VCaP (cell line): Measurements from ENCODE around the gene LNX1.

ENCODE experiments used
- H3K27ac ChIP-seq: fragments of 450-650 bp; 2 replicates; pipeline ENCODE4 v1.5.1; 2017
- TF ChIP-seq, protein P1 (sequence below): fragments of 450-650 bp; conservative IDR thresholded peaks from 2 replicates; pipeline ENCODE4 v1.5.1; 2017; ENCODE audit warnings: mild to moderate bottlenecking, moderate library complexity

LNX1 gene

DNA sequence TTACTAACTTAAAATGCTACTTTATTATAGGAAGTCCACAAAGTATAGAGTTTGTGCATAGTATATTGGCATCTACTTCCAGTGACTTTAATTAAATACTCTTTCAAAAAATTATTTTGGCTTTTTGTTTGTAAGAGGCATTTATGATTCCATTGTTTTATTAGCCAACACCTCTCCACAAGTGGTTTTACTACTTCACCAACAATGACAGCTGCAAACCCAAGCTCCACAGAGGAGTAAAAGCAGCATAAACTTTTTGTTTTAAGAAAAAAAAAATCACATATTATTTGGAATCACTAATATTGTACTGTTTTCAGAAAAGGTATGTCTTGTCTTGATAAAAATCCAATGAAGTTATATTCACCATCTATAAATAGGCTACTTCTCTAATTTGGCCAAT, 125.4 kb downstream of the LNX1 start:
- H3K27ac ChIP-seq, result no peak overlapping the region
- TF ChIP-seq, protein P1, sequence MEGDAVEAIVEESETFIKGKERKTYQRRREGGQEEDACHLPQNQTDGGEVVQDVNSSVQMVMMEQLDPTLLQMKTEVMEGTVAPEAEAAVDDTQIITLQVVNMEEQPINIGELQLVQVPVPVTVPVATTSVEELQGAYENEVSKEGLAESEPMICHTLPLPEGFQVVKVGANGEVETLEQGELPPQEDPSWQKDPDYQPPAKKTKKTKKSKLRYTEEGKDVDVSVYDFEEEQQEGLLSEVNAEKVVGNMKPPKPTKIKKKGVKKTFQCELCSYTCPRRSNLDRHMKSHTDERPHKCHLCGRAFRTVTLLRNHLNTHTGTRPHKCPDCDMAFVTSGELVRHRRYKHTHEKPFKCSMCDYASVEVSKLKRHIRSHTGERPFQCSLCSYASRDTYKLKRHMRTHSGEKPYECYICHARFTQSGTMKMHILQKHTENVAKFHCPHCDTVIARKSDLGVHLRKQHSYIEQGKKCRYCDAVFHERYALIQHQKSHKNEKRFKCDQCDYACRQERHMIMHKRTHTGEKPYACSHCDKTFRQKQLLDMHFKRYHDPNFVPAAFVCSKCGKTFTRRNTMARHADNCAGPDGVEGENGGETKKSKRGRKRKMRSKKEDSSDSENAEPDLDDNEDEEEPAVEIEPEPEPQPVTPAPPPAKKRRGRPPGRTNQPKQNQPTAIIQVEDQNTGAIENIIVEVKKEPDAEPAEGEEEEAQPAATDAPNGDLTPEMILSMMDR, result no peak

DNA sequence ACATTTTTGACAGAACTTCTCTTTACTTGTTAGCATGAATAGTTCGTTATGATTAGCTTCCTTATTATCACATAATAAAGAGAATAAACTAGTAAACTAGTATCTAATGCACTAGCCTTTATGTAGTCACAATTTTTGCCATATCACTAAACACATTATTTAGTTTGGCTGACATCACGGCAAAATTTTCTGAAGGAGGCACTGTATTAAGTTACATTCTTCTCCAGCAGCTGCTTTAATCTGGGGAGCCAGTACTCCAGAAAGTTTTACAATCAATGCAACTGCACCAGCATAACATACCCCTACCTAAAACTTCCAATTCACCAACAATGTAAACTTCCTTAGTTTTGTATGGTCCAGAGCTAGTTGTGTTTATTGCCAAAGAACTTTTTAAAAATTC, 126.0 kb downstream of the LNX1 start:
- no peak overlapping the region for H3K27ac ChIP-seq
- TF ChIP-seq, protein P1, result no peak

DNA sequence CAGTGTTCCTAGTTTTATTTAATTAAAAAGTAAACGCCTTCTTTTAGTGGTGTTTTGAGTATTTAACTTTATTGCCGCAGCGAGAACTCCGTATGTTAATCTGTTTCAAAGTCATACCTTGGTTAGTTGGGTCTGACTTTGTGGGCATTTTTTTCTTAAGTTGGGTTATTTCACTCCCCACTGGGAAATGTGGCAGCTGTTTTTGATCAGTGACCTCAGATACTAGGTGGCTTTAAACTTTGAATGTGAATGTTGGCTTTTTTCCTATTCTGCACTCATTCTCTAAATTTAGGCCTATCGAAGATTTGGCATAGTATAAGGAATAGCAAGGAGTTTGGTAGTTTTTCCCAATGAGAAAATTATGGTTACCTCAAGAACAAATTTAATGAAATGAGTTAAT, 127.9 kb downstream of the LNX1 start:
- TF ChIP-seq, protein P1, result no peak
- H3K27ac ChIP-seq, result no peak overlapping the region

DNA sequence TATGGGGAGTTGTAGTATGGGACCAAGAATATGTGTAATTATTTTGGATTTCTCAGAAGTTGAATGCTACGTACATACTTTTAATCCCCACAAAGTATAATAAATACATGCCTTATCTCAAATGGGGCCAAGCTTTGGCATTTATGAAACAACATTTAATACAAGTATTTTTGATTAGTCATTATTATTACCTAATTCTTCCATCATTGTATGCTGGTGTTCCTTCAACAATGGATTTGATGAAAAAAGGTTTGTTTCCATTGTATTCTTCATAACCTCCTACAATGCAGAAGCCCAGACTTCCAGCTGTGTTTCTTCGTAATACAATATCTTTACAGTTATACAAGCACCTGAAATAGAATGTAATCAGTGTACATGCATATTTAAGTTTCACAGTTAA, 130.0 kb downstream of the LNX1 start:
- TF ChIP-seq, protein P1, result no peak
- no peak overlapping the region for H3K27ac ChIP-seq

DNA sequence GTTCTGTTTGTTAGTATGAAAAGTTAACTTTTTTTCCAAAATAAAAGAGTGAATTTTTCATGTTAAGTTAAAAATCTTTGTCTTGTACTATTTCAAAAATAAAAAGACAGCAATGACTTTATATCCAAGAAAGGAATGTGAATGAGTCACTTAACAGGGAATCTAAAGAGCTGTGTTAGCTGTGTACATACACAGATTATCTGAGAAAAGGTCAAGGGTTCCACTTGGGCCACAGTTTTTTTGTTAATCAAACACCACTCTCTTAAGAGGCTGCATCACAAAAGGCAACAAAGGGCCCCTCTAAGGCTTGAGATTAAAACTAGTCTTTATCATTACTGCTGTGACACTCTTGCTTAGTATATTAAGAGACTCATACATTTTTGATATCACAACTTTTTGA, 131.7 kb downstream of the LNX1 start:
- H3K27ac ChIP-seq, result no peak overlapping the region
- TF ChIP-seq, protein P1, result no peak

DNA sequence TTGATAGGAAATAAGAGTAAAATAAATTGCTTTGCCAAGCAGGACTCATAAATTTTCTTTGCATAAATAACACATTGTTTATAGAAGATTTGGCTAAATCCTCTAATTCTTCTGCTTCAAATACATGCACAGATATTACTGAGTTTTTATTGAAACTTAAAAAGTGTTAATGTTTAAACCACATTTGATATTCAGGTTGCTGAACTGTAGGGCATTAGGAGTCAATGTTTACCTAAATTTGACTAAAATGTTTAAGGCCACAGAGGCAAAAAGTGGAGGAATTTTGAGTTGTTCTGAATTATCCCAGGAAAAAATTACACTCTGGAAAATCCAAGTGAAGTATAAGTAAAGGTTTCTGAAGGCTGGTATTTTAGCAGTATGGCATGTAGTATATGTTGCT, 135.1 kb downstream of the LNX1 start:
- TF ChIP-seq, protein P1, result no peak
- H3K27ac ChIP-seq, result peak overlapping the region; percentile 72

DNA sequence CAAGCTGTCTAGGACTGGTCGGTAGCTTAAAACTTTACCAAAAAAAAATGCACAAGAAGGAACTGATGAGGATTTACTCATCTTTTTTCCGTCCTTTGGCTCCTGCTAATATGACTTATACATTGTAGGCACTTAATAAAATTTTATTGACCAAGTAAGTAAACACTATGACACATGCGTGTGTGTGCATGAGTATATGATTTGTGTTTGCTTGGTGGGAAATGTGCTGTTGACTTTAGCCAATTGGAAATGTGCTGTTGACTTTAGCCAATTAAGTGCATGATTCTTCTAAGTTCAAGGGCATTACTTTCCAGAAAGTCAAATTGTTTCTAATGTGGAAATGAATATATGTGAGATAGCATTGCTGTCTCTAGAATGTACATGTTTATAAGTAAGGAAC, 135.5 kb downstream of the LNX1 start:
- TF ChIP-seq, protein P1, result no peak
- peak overlapping the region; percentile 72 for H3K27ac ChIP-seq

DNA sequence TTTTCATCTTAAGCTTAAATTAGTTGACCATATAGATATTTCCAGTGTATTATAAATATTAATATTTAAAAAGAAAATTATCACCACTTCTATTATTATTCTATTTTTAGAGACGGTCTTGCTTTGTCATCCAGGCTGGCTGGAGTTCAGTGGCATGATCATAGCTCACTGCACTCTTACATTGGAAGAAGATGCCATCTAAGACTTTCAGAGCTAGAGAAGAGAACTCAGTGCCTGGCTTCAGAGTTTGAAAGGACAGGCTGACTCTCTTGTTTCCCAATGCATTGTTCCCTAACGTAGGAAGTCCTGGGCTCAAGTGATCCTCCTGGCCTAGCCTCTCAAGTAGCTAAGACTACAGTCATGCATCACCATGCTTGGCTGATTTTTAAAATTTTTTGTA, 137.9 kb downstream of the LNX1 start:
- TF ChIP-seq, protein P1, result no peak
- H3K27ac ChIP-seq, result no peak overlapping the region
